Left cardiac atrium (tissue), 4 donors: Measurements from ENCODE around the gene PRKACA. TPM values are rescaled to one million over a fixed set of nuclear protein-coding genes. Genes with fewer than 3 reads are reported as not detected.
A peak's percentile ranks its signal among the peaks of the same experiment; 100 is the strongest.

Experiments used
- ATAC-seq, 2 donors: fragments of 200-7000 bp; cut with Tn5 transposase; one replicate each; pipeline ENCODE4 v1.9.1; 2020; ENCODE audit warnings: mild to moderate bottlenecking in 2 of 2, moderate library complexity in 2 of 2
- DNase-seq: peaks from one replicate; pipeline ENCODE4 v3.0.0-alpha.2; 2020
- intact Hi-C, 2 donors: fragments of 100-400 bp; cut with DNase I; formaldehyde crosslinking; loops; one replicate each; pipeline versions ENCODE4 v1.14.1 to v1.15.1; 2022 to 2023
- total RNA-seq, 2 donors: library from RNA; stranded (reverse); fragmentation: NEBNext Ultra II Directional; extraction: Animal tissue kit (Norgen Biotek cat#: 25700); gene quantifications; one replicate each; pipeline ENCODE4 v1.2.1, GENCODE V29; 2021
- donor health status: DM: no; HTN: yes; CAD: no.
- donor health status: DM: no; HTN: yes; CAD: no; lungs with severe emphysema.
- donor health status: DM: yes; HTN: yes; CAD: no.
- donor health status: Dilated cardiomyopathy.

PRKACA gene
- total RNA-seq, 2 donors from 2014 or later: 348 to 418 TPM

- peak; percentile 31 to 53 for ATAC-seq
- DNase-seq: no peak
- intact Hi-C loops: loop anchor here in 1 of 2 donors (2.0 kb wide), 1 partner anchor 14 kb away; no protein-coding TSS in a partner anchor
Observed at GRCh38 chr19:14106840-14107239, 10.7 kb downstream of the PRKACA start.

GRCh38 chr19:14105680-14106079, 11.9 kb downstream of the PRKACA start:
- intact Hi-C loops: loop anchor here in 1 of 2 donors (2.0 kb wide), 1 partner anchor 13 kb away; no protein-coding TSS in a partner anchor

GRCh38 chr19:14103310-14103709, 14.3 kb downstream of the PRKACA start:
- ATAC-seq: no peak
- DNase-seq: no peak
- intact Hi-C loops: no loop called here

More at GRCh38 chr19:14105680-14106079, 11.9 kb downstream of the PRKACA start:
- no peak for DNase-seq
- no peak for ATAC-seq

- no peak for DNase-seq
- ATAC-seq: no peak
- intact Hi-C loops: no loop called here
Observed at GRCh38 chr19:14102756-14103155, 14.8 kb downstream of the PRKACA start.

GRCh38 chr19:14102102-14102696, 15.4 kb downstream of the PRKACA start:
- intact Hi-C loops: no loop called here
- peak in 1 of 2 donors; percentile 18 for ATAC-seq
- no peak for DNase-seq

- ATAC-seq (no peak), DNase-seq (no peak)
- intact Hi-C loops: no loop called here
Observed at GRCh38 chr19:14101003-14101545, 16.5 kb downstream of the PRKACA start.

GRCh38 chr19:14097532-14098151, 19.9 kb downstream of the PRKACA start:
- intact Hi-C loops: no loop called here
- peak in 1 of 2 donors; percentile 10 for ATAC-seq
- DNase-seq: no peak

- ATAC-seq: no peak
- DNase-seq: no peak
- intact Hi-C loops: no loop called here
Observed at GRCh38 chr19:14096272-14096992, 21.1 kb downstream of the PRKACA start.

- ATAC-seq (no peak), DNase-seq (no peak)
- intact Hi-C loops: no loop called here
Observed at GRCh38 chr19:14094854-14095253, 22.7 kb downstream of the PRKACA start.

GRCh38 chr19:14093117-14093823, 24.3 kb downstream of the PRKACA start:
- intact Hi-C loops: loop anchor here in 1 of 2 donors (2.0 kb wide), 1 partner anchor 14 kb away; no protein-coding TSS in a partner anchor
- ATAC-seq (no peak), DNase-seq (no peak)

- intact Hi-C loops: loop anchor here in 1 of 2 donors (2.0 kb wide), 1 partner anchor 15 kb away; no protein-coding TSS in a partner anchor
- DNase-seq (no peak), ATAC-seq (peak; percentile 0 to 3)
Observed at GRCh38 chr19:14091813-14092462, 25.6 kb downstream of the PRKACA start.

- DNase-seq (no peak), ATAC-seq (peak; percentile 87 to 88)
- intact Hi-C loops: no loop called here
Observed at GRCh38 chr19:14091081-14091812, 26.3 kb downstream of the PRKACA start.

- DNase-seq: peak; percentile 95
- ATAC-seq: peak; percentile 71 to 85
- intact Hi-C loops: no loop called here
Observed at GRCh38 chr19:14090509-14091080, 27.0 kb downstream of the PRKACA start, which contains the start of gene SAMD1. Gene SAMD1, minus strand, starts transcription at chr19:14090751.

- ATAC-seq (peak; percentile 3 to 7), DNase-seq (peak; percentile 69)
- intact Hi-C loops: no loop called here
Observed at GRCh38 chr19:14089662-14090508, 27.7 kb downstream of the PRKACA start.

- no peak for DNase-seq
- ATAC-seq: no peak
- intact Hi-C loops: no loop called here
Observed at GRCh38 chr19:14089412-14089661, 28.2 kb downstream of the PRKACA start.

GRCh38 chr19:14088634-14089411, 28.7 kb downstream of the PRKACA start:
- ATAC-seq (no peak), DNase-seq (no peak)
- intact Hi-C loops: no loop called here
